ENCODE measurements around the gene TAF9B. TPM values are rescaled to one million over a fixed set of nuclear protein-coding genes. Genes with fewer than 3 reads are reported as not detected.
"Not testable (repeated sequence)": the region's sequence is repeated elsewhere in the genome, so short reads cannot be mapped to it uniquely, and the experiment has no call there.

TAF9B gene
- total RNA-seq, 1 donor from 2014 or later, result 46.3 TPM

GRCh38 chrX:78116365-78116764 is 23.1 kb downstream of the TAF9B start:
- DNase-seq, result no peak

GRCh38 chrX:78111140-78111931 is 28.1 kb downstream of the TAF9B start:
- DNase-seq, result no peak

- DNase-seq, result no peak
Observed at GRCh38 chrX:78109458-78109857, 30.0 kb downstream of the TAF9B start.

- DNase-seq, result no peak
Observed at GRCh38 chrX:78106651-78106986, 32.8 kb downstream of the TAF9B start.

GRCh38 chrX:78105944-78106650 is 33.4 kb downstream of the TAF9B start:
- DNase-seq, result no peak

GRCh38 chrX:78104447-78105176 is 34.8 kb downstream of the TAF9B start:
- peak; percentile 4 for DNase-seq

- peak; percentile 89 for DNase-seq
Observed at GRCh38 chrX:78103623-78104446, 35.6 kb downstream of the TAF9B start, which contains the start of gene PGK1. TSS of gene PGK1 (plus strand) at chrX:78104248. CDS start at chrX:78104341, 93 bp downstream.

- DNase-seq, result no peak
Observed at GRCh38 chrX:78103001-78103622, 36.3 kb downstream of the TAF9B start.

- DNase-seq, result no peak
Observed at GRCh38 chrX:78102091-78102490, 37.4 kb downstream of the TAF9B start.

GRCh38 chrX:78098108-78098507 is 41.3 kb downstream of the TAF9B start:
- no peak for DNase-seq

GRCh38 chrX:78092296-78092695 is 47.2 kb downstream of the TAF9B start:
- no peak for DNase-seq

- not testable (repeated sequence) for DNase-seq
Observed at GRCh38 chrX:78081413-78081812, 58.0 kb downstream of the TAF9B start.

Other genes starting within 250 kb of the TAF9B start
- 18.9 TPM for gene MAGT1, start 244.2 kb downstream of the TAF9B start, total RNA-seq
- 116 TPM for gene COX7B, start 240.2 kb downstream of the TAF9B start, total RNA-seq
- gene ATP7A, start 229.0 kb downstream of the TAF9B start, total RNA-seq, result 15.6 TPM
- gene PGAM4, start 170.0 kb downstream of the TAF9B start, total RNA-seq, result not detected
- gene PGK1, start 35.4 kb downstream of the TAF9B start, total RNA-seq, result 90.8 TPM
- 1.2 TPM for gene CYSLTR1, start 188.0 kb upstream of the TAF9B start, total RNA-seq